Endothelial cell of umbilical vein (primary cell): ENCODE data around the gene PARD3B. TPM values are rescaled to one million over a fixed set of nuclear protein-coding genes. Genes with fewer than 3 reads are reported as not detected.

ENCODE experiments used
- BruUV-seq: library from RNA; stranded (reverse); fragments of 400-500 nt; replicated peaks from 2 replicates; lab custom pipeline; 2021; lab: Mats Ljungman, UMichigan
- CTCF ChIA-PET: fragments of 300-600, 350-600 bp; sonication (Branson Sonifier 250); formaldehyde crosslinking; loops from one replicate; lab custom pipeline; 2021; ENCODE audit warnings: antibody characterized with exemption, inconsistent platforms; lab: Charles Lee
- POLR2A ChIA-PET: fragments of 300-600, 350-600 bp; sonication (Branson Sonifier 250); formaldehyde crosslinking; loops from one replicate; lab custom pipeline; 2021; ENCODE audit warnings: antibody characterized with exemption, inconsistent platforms; lab: Charles Lee
- DNase-seq: peaks from one replicate; pipeline ENCODE4 v3.0.0-alpha.2; 2011; ENCODE audit warnings: low read depth, low spot score
- FAIRE-seq: peaks from 2 replicates; lab custom pipeline; 2011; peaks lifted over from hg19 to GRCh38; lab: Jason Lieb, UNC
- H2AFZ ChIP-seq: 2 replicates; pipeline ENCODE4 v1.6.0; 2012; ENCODE audit warnings: low read depth, low read length, control low read depth, inconsistent platforms
- H3K27ac ChIP-seq: 2 replicates; pipeline ENCODE4 v1.5.1; 2011; ENCODE audit warnings: low read depth, mild to moderate bottlenecking, control low read depth, low read length, moderate library complexity; ENCODE audit not compliant: insufficient read depth
- H3K27me3 ChIP-seq, 2 experiments: 2 replicates each; pipeline versions ENCODE4 v1.6.0 to v1.6.1; 2011; ENCODE audit warnings: low read length in 2 of 2, mixed read lengths in 1 of 2; ENCODE audit not compliant: control insufficient read depth in 2 of 2, insufficient read depth in 2 of 2
- H3K36me3 ChIP-seq, 2 experiments: 2 replicates in 1 of 2; 3 replicates in 1 of 2; pipeline ENCODE4 v1.5.1; 2011; ENCODE audit warnings: low read length in 2 of 2, mild to moderate bottlenecking in 1 of 2, moderate library complexity in 1 of 2; ENCODE audit not compliant: control insufficient read depth in 2 of 2, insufficient read depth in 2 of 2; ENCODE audit errors: extremely low read depth in 1 of 2
- H3K4me1 ChIP-seq: 3 replicates; pipeline ENCODE4 v1.5.1; 2011; ENCODE audit warnings: mild to moderate bottlenecking, low read length; ENCODE audit not compliant: control insufficient read depth, insufficient read depth; ENCODE audit errors: extremely low read depth
- H3K4me2 ChIP-seq: 2 replicates; pipeline ENCODE4 v1.6.1; 2011; ENCODE audit warnings: low read length, control low read depth, mixed read lengths; ENCODE audit not compliant: insufficient read depth
- H3K4me3 ChIP-seq, 3 experiments: fragments of 200-600 bp in 1 of 3; sonication (generic), shearing (Covaris generic) in 1 of 3; replicated peaks in 1 of 3; 2 replicates each; pipeline ENCODE4 v1.5.1; 2011 to 2016; ENCODE audit warnings: control low read depth in 3 of 3, low read length in 3 of 3, mild to moderate bottlenecking in 2 of 3, inconsistent platforms in 1 of 3, low read depth in 1 of 3, moderate library complexity in 1 of 3; ENCODE audit not compliant: insufficient read depth in 1 of 3
- H3K79me2 ChIP-seq: 2 replicates; pipeline ENCODE4 v1.6.0; 2012; ENCODE audit warnings: low read length, inconsistent platforms; ENCODE audit not compliant: control insufficient read depth, insufficient read depth
- H3K9ac ChIP-seq: replicated peaks from 2 replicates; pipeline ENCODE3; 2011; ENCODE audit warnings: low read length, control low read depth; ENCODE audit not compliant: insufficient read depth; ENCODE audit errors: extremely low read depth
- H3K9me1 ChIP-seq: replicated peaks from 3 replicates; pipeline ENCODE4 v1.6.0; 2011; ENCODE audit warnings: mild to moderate bottlenecking, low read length; ENCODE audit not compliant: control insufficient read depth, insufficient read depth; ENCODE audit errors: extremely low read depth
- H3K9me3 ChIP-seq: replicated peaks from 2 replicates; pipeline ENCODE4 v1.5.1; 2012; ENCODE audit warnings: low read length, inconsistent platforms; ENCODE audit not compliant: control insufficient read depth, insufficient read depth
- H4K20me1 ChIP-seq: replicated peaks from 2 replicates; pipeline ENCODE3; 2011; ENCODE audit warnings: mild to moderate bottlenecking, low read length; ENCODE audit not compliant: control insufficient read depth, insufficient read depth; ENCODE audit errors: extremely low read depth
- CTCF ChIP-seq, 2 donors: IDR thresholded peaks; 1 replicate in 1 of 2; 2 replicates in 1 of 2; pipeline ENCODE4 v1.5.1; 2011; ENCODE audit warnings: low read length in 2 of 2, mild to moderate bottlenecking in 2 of 2, moderate library complexity in 2 of 2, control low read depth in 1 of 2, inconsistent platforms in 1 of 2, low read depth in 1 of 2; ENCODE audit not compliant: insufficient read depth in 1 of 2; ENCODE audit errors: extremely low read depth in 1 of 2
- EZH2 ChIP-seq: IDR thresholded peaks from 2 replicates; pipeline ENCODE4 v1.6.1; 2012; ENCODE audit warnings: borderline replicate concordance, low read depth, mild to moderate bottlenecking, moderate library complexity, low read length, inconsistent platforms; ENCODE audit not compliant: severe bottlenecking
- FOS ChIP-seq: IDR thresholded peaks from 2 replicates; pipeline ENCODE4 v1.6.1; 2011; ENCODE audit warnings: mild to moderate bottlenecking, low read length, moderate library complexity, borderline replicate concordance; ENCODE audit not compliant: insufficient read depth
- GATA2 ChIP-seq: IDR thresholded peaks from 2 replicates; pipeline ENCODE4 v1.7.0; 2011; ENCODE audit warnings: low read depth, mild to moderate bottlenecking, moderate library complexity, mixed read lengths, low read length; ENCODE audit not compliant: insufficient read length, insufficient read depth
- JUN ChIP-seq: IDR thresholded peaks from 2 replicates; pipeline ENCODE4 v1.6.1; 2011; ENCODE audit warnings: borderline replicate concordance, low read depth; ENCODE audit not compliant: insufficient read length, insufficient read depth
- MYC ChIP-seq: IDR thresholded peaks from one replicate; pipeline ENCODE4 v1.6.1; 2011; ENCODE audit warnings: mild to moderate bottlenecking, low read depth, low read length
- POLR2A ChIP-seq: IDR thresholded peaks from 2 replicates; pipeline ENCODE4 v1.6.1; 2012; ENCODE audit warnings: low read depth, mild to moderate bottlenecking, control low read depth, low read length
- POLR2AphosphoS5 ChIP-seq: IDR thresholded peaks from 2 replicates; pipeline ENCODE4 v1.6.1; 2012; ENCODE audit warnings: low read depth, mild to moderate bottlenecking, control low read depth, low read length, moderate library complexity; ENCODE audit not compliant: insufficient read depth
- dilution Hi-C: fragments of 300-500 bp; cut with MboI; formaldehyde crosslinking; loops from one replicate; pipeline ENCODE4 v1.15.0; 2019; ENCODE audit warnings: low sequenced_read_pairs; ENCODE audit not compliant: extremely low pct_ligation_motif_present
- intact Hi-C: fragments of 100-400 bp; cut with micrococcal nuclease; formaldehyde crosslinking; loops from one replicate; pipeline ENCODE4 v1.10.0; 2022
- polyA plus RNA-seq, 4 experiments: library from polyadenylated mRNA; depleted of rRNA in 3 of 4; stranded (reverse) in 3 of 4; unstranded in 1 of 4; fragments of >200 nt; gene quantifications; 2 replicates each; pipeline versions ENCODE4 v1.2.1 to v1.2.3, GENCODE V29; 2011 to 2012; ENCODE audit warnings: missing spikeins in 1 of 4
- total RNA-seq: library from RNA; stranded (reverse); gene quantifications from 2 replicates; pipeline ENCODE4 v1.2.3, GENCODE V29; 2021
- TF ChIP-seq, protein P1 (sequence below): IDR thresholded peaks from 2 replicates; pipeline ENCODE4 v1.6.1; 2011; ENCODE audit not compliant: insufficient read depth, insufficient read length

PARD3B gene
- total and polyA plus RNA-seq, 2 donors (not counting 3 experiments of a cell fraction or from before 2014, with no cell fraction given) = 2.2 to 30.9 TPM

- no peak overlapping the region for H3K4me3 ChIP-seq
- intact Hi-C loops (loop anchor here (10.0 kb wide), 1 partner anchor 303 kb away; no protein-coding TSS in a partner anchor), dilution Hi-C loops (no loop called here)
- H3K9me1 ChIP-seq = no peaks in the 10 kb centered on the region
- no TSS peak for BruUV-seq
- no peak overlapping the region for H3K27ac ChIP-seq
- CTCF ChIA-PET = interaction anchor here (1.4 to 1.7 kb wide), 2 partner anchors 143 to 151 kb away, joined by 3 to 5 read pairs; no protein-coding TSS in a partner anchor
- H3K79me2 ChIP-seq = peaks cover 8% of the 10 kb centered on the region
- no peak overlapping the region for H3K9ac ChIP-seq
- H3K9me3 ChIP-seq = no peaks in the 10 kb centered on the region
- FAIRE-seq (no peak), DNase-seq (no peak)
- POLR2A ChIA-PET = no interaction called here
- no peaks in the 10 kb centered on the region for H3K27me3 ChIP-seq
- H2AFZ ChIP-seq = no peak overlapping the region
- peaks cover 47% of the 10 kb centered on the region for H3K4me1 ChIP-seq
- H4K20me1 ChIP-seq = no peaks in the 10 kb centered on the region
- no peak for TF ChIP-seq CTCF (IDR thresholded peaks at IDR 0.05; ENCODE audit: extremely low read depth in 1 of 2, insufficient read depth in 1 of 2, low read depth in 1 of 2, low read length in 2 of 2)
- no peak for TF ChIP-seq MYC
- TF ChIP-seq GATA2 = no peak
- no peak for TF ChIP-seq FOS
- TF ChIP-seq EZH2 = no peak
- no peak for TF ChIP-seq JUN
- TF ChIP-seq POLR2A = no peak
- TF ChIP-seq, protein P1, sequence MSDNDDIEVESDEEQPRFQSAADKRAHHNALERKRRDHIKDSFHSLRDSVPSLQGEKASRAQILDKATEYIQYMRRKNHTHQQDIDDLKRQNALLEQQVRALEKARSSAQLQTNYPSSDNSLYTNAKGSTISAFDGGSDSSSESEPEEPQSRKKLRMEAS = no peak
- no peak for TF ChIP-seq POLR2AphosphoS5
- no peaks in the 10 kb centered on the region for H3K36me3 ChIP-seq
- H3K4me2 ChIP-seq = no peak overlapping the region
Observed at GRCh38 chr2:204541637-204542036, 3.6 kb upstream of the PARD3B start.
